HG03460 (cell line): ENCODE results near the gene CLDN6.

Experiments
- ATAC-seq: cut with Tn5 transposase; IDR thresholded peaks from one replicate; pipeline ENCODE4 v1.9.1; 2021; ENCODE audit not compliant: unreplicated experiment

CLDN6 gene

GRCh38 chr16:2990891-2991290 lies 27.1 kb downstream of the CLDN6 start:
- no peak for ATAC-seq

GRCh38 chr16:2988590-2989099 lies 29.3 kb downstream of the CLDN6 start:
- ATAC-seq, result no peak

- no peak for ATAC-seq
These were observed 30.1 kb downstream of the CLDN6 start for GRCh38 chr16:2987833-2988232.

DNA sequence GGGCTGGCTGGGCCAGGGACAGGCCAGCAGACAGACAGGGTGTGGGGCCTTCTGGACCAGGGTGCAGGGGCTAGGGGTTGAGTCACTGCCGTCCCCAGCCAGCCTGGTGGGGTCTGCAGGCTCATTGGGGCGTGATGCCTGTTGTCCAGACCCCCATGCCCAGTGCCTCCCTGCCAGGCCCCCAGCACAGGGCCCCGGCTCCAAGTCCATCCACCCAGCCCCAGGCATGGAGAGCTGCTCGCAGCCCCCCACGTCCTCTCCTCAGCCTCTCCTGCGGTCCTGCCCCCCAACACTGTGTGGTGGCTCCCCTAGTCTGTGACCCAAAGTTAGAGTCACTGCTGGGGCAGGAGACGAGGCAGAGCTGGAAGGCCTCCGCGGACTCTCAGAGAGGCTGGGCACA lies 30.7 kb downstream of the CLDN6 start:
- no peak for ATAC-seq

DNA sequence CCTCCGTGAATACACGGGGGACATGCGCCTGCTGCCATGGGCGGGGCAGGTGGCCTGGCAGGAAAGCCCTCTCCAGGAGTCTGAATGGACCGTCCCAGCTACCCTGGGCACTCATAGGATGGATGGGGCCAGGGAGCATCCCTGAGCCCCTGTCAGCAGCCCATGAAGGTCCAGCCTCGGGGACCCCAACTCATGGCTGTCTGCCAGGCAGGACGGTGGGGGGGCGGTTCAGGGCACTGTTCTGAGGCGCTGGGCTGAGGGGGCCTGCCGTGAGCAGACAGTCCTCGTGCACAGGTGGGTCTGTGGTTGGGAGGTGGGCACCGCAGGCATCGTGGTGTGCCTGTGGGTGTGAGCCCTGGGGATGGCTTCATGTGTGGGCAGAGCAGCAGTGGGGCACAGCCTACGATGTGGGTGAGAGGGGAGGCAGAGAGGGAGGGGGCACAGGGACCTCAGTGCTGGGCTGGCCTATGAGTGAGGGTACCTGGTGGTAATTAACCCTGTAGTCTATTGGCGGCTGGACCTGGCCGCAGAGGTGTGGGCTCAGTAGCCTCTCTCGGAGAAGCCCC lies 31.3 kb downstream of the CLDN6 start:
- ATAC-seq, result no peak

GRCh38 chr16:2985893-2986355 lies 32.1 kb downstream of the CLDN6 start:
- no peak for ATAC-seq

- no peak for ATAC-seq
These were observed 32.5 kb downstream of the CLDN6 start for GRCh38 chr16:2985462-2985861.

- no peak for ATAC-seq
These were observed 34.3 kb downstream of the CLDN6 start for GRCh38 chr16:2983706-2984136.

DNA sequence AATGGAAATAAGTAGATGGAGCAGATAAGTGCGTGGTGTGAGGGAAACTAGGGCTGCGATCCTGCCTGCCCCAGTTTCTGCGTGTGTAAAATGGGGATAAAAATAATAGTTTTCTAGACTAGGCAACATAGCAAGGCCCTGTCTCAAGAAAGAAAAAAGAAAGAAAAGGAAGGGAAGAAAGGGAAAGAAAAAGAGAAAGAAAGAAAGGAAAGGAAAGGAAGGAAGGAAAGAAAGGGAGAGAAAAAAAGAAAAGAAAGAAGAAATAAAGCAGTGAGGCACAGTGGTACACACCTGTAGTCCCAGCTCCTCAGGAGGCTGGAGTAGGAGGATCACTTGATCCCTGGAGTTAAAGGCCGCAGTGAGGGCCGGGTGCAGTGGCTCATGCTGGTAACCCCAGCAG lies 35.6 kb downstream of the CLDN6 start:
- no peak for ATAC-seq

DNA sequence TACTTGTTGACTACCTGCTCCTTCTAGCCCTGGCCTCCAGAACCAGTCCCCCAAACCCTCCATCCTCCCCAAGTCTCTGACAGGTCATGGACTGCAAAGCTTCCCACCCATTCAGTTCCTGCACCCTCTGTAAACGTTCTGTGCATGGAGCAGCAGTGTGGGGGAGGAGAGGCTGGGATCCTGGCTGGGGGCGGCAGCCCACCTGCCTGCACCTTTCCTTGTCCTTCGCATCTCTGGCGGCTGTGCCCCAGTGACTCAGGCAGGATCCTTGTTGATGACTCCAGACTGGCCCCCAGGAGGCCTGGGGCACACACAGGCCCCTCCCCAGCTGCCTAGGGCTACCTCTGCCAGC lies 36.1 kb downstream of the CLDN6 start:
- no peak for ATAC-seq

- no peak for ATAC-seq
These were observed 36.6 kb downstream of the CLDN6 start for GRCh38 chr16:2981177-2981898.

DNA sequence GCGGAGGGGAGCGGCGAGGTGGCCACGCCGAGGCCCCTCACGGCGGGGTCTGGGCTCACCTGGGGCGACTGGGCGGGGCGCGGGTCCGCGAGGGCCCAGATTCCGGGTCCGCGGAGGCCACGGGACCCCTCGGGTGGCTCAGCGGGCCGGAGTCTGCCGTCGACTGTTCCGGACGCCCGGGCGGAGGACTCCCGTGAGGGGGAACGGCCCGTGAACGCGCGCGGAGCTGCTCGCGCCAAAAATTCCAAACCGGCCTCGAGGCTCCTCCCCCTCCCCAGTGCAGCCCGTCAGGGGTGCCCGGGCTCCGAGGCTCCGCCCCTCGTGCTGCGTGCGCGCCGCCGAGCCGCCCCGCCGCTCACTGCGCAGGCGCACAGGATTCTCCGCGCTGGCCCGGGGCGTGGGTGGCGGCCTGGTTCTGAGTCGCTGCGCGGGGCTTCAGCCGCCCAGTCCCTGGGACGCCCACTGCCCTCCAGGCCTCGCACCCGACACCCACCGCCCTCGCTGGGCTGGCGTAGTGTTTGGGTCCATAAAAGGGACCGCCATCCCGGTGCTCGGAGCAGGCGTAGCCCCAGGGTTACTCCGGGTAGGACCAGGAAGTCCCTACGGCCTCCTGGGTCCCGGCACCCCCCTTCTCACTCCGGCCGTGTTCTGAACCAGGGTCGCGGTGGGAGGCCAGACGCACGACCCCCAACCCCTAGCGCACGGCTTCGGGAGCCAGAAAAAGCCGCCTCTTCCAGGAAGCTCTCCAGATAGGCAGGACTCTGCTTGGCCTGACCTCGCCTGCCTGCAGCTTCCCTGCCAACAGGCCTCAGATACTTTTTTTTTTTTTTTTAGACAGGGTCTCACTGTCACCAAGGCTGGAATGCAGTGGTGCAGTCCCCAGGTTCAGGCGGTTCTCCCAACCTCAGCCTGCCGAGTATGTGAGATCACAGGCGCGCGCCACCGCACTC lies 37.5 kb downstream of the CLDN6 start, which contains the start of gene PKMYT1:
Gene PKMYT1 (minus strand): TSS at position 220 of the 950 bp plus-strand sequence. CDS start 789 bp downstream, outside the sequence.
- peak; percentile 69 for ATAC-seq

GRCh38 chr16:2979669-2980226 lies 38.2 kb downstream of the CLDN6 start:
- peak; percentile 12 for ATAC-seq

DNA sequence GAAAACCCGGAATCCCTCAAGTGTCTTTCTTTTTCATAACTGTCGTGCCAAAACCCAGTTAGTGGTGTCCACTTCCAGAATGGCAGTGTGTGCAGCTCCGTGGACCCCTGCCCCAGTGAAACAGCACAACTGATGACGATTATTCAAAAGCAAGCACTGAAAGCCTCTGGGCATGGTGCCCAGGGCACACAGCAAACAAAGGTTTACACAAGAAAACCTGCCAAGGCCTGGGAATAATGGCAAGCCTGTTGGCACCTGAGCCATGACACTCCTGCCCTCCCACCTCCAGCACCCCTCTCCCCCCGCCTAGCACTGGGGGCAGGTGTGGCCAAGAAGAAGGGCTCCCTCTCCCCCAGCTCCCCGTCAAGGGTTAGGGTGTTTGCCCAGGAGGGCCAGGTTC lies 40.5 kb downstream of the CLDN6 start:
- ATAC-seq, result no peak

GRCh38 chr16:2976673-2977072 lies 41.3 kb downstream of the CLDN6 start:
- ATAC-seq, result no peak

DNA sequence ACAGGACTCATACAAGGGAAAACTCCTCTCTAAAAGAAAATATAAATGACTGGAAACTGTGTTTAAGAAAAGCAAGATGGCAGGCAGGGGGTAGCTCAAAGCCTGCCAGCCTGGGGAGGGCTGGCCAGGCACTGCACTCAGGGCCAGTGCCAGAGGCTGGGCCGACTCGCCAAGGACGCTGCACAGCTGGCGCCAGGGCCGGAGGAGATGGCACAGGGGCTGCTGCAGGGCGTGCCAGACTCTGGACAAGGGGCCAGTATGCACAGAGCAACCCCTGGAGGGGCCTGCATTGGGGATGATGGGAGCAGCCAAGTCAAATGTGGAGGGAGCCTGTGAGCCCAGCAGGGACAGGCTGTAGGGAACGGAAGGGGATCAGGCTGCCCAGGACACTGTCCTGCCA lies 41.8 kb downstream of the CLDN6 start:
- no peak for ATAC-seq

GRCh38 chr16:2975161-2975795 lies 42.7 kb downstream of the CLDN6 start:
- no peak for ATAC-seq

DNA sequence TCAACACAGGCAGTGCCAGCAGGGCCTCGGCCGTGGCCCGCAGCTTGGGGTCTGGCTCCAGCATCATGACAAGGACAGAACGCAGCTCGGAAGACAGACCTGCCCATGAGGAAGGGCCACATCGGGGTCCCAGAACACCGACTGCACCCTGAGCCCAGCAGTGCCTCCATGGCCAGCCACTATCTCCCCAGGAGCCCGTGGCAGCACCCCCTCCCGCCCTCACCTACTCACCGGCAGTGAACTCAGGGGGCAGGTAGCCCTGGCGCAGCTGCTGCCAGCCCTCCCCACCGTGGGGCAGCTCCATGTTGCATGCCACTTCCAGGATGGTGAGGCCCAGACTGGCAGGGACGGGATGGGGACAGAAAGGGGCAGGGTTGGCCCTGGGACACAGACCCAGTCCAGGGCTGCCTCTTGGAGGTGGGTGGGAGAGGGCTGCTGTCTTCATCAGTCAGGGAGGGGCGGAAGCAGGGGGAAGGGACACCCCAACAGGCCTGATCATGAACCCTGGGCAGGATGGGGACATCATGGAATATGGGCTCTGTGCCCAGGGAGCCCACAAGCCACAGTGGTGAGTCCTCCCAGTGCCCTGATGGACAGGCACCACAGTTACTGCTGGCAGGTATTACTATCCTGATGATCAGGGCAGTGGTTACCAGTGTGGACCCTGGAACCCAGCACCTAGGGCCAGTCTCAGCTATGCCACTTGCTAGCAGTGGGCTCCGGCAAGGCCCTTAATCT lies 43.5 kb downstream of the CLDN6 start:
- ATAC-seq, result no peak

GRCh38 chr16:2973605-2974318 lies 44.2 kb downstream of the CLDN6 start:
- ATAC-seq, result no peak
